WERI-Rb-1 (cell line): ENCODE results near the gene LAMTOR4.

Experiments used
- DNase-seq: peaks from one replicate; pipeline ENCODE4 v3.0.0-alpha.2; 2020
- H3K27ac ChIP-seq: fragments of 250-450 bp; sonication (Bioruptor Pico); 2 replicates; pipeline ENCODE4 v1.5.1; 2020; ENCODE audit warnings: mild to moderate bottlenecking, moderate library complexity
- H3K27me3 ChIP-seq: fragments of 250-450 bp; sonication (Bioruptor Pico); 2 replicates; pipeline ENCODE4 v1.5.1; 2021; ENCODE audit warnings: mild to moderate bottlenecking, low read depth, moderate library complexity; ENCODE audit not compliant: insufficient read depth, severe bottlenecking
- H3K36me3 ChIP-seq: fragments of 250-450 bp; sonication (Bioruptor Pico); 2 replicates; pipeline ENCODE4 v1.5.1; 2020; ENCODE audit warnings: mild to moderate bottlenecking, moderate library complexity
- H3K4me3 ChIP-seq: 2 replicates; pipeline ENCODE4 v1.5.1; 2011; ENCODE audit warnings: low read depth, mild to moderate bottlenecking, control low read depth, low read length
- H3K9me3 ChIP-seq: fragments of 250-450 bp; sonication (Bioruptor Pico); 2 replicates; pipeline ENCODE4 v1.5.1; 2021; ENCODE audit warnings: mild to moderate bottlenecking, moderate library complexity; ENCODE audit not compliant: severe bottlenecking
- TF ChIP-seq, protein P1 (sequence below): IDR thresholded peaks from 2 replicates; pipeline ENCODE4 v1.5.1; 2011; ENCODE audit warnings: low read depth, mild to moderate bottlenecking, control low read depth, inconsistent platforms, low read length

LAMTOR4 gene

DNA sequence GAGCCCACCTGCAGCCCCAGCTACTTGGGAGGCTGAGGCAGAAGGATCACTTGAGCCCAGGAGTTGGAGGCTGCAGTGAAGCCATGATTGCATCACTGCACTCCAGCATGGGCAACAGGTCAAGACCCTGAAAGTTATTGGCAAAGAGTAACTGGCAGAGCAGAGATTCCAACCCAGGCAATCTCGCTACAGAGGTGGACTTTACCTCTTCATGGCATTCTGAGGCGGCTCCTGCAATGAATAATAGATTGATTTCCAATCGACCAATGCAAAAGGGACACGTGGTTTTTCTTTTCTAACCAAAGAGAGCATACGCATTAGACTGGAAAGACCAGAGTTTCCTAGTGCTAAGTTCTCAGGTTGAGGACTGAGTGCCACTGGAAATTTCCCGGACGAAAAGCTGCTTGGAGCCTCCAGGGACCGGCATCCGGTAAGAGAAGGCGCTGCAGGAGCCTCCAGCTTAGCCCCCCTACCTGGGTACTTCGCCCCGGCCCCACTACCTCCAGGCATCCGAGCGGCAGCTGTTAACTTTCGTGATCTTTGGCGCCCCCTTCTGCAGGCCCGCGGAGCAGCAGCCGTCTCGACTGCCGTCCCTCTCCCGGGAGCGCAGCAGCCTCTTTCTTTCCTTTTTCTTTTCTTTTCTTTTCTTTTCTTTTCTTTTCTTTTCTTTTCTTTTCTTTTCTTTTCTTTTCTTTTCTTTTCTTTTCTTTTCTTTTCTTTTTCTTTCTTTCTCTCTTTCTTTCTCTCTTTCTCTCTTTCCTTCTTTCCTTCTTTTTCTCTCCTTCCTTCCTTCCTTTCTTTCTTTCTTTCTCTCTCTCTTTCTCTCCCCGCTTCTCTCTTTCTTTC lies 17.9 kb upstream of the LAMTOR4 start:
- TF ChIP-seq, protein P1, sequence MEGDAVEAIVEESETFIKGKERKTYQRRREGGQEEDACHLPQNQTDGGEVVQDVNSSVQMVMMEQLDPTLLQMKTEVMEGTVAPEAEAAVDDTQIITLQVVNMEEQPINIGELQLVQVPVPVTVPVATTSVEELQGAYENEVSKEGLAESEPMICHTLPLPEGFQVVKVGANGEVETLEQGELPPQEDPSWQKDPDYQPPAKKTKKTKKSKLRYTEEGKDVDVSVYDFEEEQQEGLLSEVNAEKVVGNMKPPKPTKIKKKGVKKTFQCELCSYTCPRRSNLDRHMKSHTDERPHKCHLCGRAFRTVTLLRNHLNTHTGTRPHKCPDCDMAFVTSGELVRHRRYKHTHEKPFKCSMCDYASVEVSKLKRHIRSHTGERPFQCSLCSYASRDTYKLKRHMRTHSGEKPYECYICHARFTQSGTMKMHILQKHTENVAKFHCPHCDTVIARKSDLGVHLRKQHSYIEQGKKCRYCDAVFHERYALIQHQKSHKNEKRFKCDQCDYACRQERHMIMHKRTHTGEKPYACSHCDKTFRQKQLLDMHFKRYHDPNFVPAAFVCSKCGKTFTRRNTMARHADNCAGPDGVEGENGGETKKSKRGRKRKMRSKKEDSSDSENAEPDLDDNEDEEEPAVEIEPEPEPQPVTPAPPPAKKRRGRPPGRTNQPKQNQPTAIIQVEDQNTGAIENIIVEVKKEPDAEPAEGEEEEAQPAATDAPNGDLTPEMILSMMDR, result peak; percentile 81
- no peak overlapping the region for H3K4me3 ChIP-seq
- no peaks in the 10 kb centered on the region for H3K9me3 ChIP-seq
- H3K36me3 ChIP-seq, result no peaks in the 10 kb centered on the region
- peak; percentile 89 for DNase-seq
- H3K27ac ChIP-seq, result no peak overlapping the region
- H3K27me3 ChIP-seq, result no peaks in the 10 kb centered on the region

DNA sequence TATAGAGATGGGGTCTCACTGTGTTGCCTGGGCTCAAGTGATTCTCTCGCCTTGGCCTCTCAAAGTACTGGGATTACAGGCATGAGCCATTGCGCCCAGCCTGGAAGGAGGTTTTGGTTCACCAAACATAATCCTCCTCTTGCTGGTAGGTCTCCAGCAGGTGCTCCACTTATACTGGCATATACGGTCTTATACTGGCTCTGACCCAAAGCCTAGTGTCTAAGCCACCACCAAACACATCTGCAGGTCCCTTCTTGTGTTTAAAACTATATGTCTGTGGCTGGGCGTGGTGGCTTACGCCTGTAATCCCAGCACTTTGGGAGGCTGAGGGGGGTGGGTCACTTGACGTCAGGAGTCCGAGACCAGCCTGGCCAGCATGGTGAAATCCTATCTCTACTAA lies 16.6 kb upstream of the LAMTOR4 start:
- no peaks in the 10 kb centered on the region for H3K27me3 ChIP-seq
- H3K4me3 ChIP-seq, result no peak overlapping the region
- TF ChIP-seq, protein P1, result no peak
- no peaks in the 10 kb centered on the region for H3K9me3 ChIP-seq
- H3K36me3 ChIP-seq, result no peaks in the 10 kb centered on the region
- no peak for DNase-seq
- H3K27ac ChIP-seq, result no peak overlapping the region

DNA sequence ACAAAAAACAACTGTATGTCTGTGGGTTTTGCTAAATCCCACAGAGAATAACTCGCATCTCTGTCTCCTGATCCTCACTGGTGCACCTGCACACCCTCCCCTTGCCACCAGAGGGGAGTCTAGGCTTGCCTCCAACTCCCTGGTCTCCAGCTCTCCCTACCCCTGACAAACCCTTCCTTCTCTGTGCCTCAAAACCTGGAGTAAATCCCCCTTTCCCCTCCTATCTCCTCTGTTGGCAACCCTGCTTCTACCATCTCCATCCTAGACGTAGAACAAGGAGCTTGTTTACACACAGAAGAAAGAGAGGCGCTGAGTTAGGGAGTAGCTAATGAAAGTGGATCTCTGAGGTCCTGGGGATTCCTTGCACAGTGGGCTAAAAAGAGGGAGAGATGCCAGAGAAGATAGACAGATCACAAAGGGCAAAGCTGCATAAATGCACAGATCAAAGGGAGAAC lies 16.0 kb upstream of the LAMTOR4 start:
- Histone ChIP-seq H3K27me3 (no peaks in the 10 kb centered on the region), H3K9me3 (no peaks in the 10 kb centered on the region), H3K36me3 (no peaks in the 10 kb centered on the region), H3K4me3 (no peak overlapping the region), H3K27ac (no peak overlapping the region)
- TF ChIP-seq, protein P1, result peak; percentile 97
- peak; percentile 75 for DNase-seq

DNA sequence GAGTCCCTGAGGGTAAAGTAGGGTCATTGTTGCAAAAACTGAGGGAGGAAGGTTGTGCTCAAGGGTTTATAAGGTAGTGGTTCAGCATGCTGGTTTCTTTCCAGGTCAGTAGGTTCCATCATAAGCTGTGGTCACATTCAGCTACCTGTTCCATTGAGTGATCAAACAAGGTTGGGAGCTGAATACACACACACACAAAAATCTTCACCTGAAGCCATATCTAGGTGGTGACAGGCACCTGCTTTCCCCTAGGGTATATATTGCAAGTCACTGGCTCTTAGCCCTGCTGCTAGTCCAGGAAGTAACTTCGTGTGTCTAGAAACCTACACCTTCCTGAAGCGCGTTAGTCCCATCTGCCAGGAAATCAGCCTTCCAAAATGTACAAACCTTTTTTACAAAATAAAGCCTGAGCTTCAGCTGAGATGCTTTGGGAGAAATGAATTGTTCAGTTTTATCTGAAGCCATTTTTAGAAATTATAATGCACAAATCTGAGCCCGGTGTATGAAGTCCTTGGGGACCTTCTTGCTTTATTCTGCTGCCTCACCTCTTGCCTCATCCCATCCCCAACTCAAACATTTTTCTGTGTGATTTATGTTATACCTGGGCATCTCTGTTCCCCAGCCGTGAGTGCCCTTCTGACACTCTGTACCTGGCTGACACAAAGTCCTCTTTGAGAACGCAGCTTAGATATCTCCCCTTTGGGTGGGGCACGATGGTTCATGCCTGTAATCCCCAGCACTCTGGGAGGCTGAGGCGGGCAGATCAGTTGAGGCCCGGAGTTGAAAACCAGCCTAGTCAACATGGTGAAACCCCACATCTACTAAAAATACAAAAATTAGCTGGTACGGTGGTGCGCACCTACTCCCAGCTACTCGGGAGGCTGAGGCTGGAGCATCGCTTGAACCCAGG lies 10.6 kb upstream of the LAMTOR4 start:
- DNase-seq, result no peak
- H3K27me3 ChIP-seq, result no peaks in the 10 kb centered on the region
- H3K4me3 ChIP-seq, result no peak overlapping the region
- H3K9me3 ChIP-seq, result no peaks in the 10 kb centered on the region
- H3K27ac ChIP-seq, result no peak overlapping the region
- TF ChIP-seq, protein P1, result no peak
- H3K36me3 ChIP-seq, result no peaks in the 10 kb centered on the region

DNA sequence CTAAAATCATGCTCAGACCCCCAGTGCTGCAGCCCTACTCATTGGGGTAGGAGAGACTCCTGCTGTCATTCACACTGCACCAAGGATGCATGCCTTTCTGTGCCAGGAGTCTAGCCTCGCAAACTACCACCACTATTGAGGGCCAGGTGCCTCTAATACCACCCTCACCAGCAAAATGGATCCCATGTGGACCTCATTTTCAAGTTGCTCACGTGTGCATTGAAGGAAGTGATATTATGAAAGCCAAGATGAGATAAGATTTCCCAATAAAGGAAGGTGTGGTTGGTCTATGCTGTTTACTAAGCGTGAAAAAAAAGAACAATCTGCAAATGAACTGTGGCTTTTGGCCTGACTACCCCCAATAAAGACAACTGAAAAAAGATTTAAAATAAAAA lies 7.2 kb upstream of the LAMTOR4 start:
- no peaks in the 10 kb centered on the region for H3K36me3 ChIP-seq
- TF ChIP-seq, protein P1, result no peak
- H3K27me3 ChIP-seq, result no peaks in the 10 kb centered on the region
- no peak overlapping the region for H3K4me3 ChIP-seq
- H3K27ac ChIP-seq, result no peak overlapping the region
- DNase-seq, result no peak
- no peaks in the 10 kb centered on the region for H3K9me3 ChIP-seq
